ENCODE results near the gene PROCA1.

DNA sequence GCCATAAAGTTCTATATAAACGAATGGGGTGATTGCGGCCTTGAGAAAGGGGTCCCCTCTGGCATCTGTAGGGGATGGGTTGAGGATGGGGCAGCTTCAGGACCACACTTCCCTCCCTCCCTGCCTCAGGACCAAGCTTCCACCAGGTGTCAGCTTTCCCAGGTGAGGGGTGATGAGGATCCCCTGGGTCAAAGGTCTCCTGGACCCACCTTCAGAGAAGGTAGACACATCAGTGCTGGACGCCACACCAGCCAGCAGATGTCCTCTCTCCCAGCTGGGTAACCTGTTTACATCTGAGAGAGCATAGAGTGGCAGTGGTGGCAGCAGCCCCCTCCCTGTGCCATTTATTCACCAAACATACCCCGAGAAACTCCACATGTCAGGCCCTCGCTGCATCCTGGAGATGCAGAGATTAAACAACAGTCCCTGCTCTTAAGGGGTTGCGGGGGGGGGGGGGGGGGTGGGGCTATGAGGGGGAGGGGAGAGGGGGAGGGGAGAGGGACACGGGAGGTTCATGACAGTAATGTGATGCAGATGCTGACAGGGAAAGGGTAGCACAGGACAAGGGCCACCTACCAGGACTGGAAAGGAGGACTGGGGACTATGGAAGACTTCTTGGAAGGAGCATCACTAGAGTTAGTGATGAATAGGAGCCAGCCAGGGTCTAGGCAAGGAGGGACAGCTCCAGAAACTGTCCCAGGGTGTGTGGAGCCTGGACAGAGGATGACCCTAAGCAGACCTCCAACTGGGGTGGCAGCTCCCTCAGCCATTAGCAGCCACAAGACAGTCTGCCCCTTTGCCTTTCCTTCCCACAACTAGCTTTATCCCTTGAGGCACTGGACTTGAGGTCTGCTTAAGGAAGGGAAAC is 5.0 kb downstream of the PROCA1 start:
- TF ChIP-seq, protein P1, sequence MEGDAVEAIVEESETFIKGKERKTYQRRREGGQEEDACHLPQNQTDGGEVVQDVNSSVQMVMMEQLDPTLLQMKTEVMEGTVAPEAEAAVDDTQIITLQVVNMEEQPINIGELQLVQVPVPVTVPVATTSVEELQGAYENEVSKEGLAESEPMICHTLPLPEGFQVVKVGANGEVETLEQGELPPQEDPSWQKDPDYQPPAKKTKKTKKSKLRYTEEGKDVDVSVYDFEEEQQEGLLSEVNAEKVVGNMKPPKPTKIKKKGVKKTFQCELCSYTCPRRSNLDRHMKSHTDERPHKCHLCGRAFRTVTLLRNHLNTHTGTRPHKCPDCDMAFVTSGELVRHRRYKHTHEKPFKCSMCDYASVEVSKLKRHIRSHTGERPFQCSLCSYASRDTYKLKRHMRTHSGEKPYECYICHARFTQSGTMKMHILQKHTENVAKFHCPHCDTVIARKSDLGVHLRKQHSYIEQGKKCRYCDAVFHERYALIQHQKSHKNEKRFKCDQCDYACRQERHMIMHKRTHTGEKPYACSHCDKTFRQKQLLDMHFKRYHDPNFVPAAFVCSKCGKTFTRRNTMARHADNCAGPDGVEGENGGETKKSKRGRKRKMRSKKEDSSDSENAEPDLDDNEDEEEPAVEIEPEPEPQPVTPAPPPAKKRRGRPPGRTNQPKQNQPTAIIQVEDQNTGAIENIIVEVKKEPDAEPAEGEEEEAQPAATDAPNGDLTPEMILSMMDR (conservative IDR thresholded peaks at IDR 0.05; ENCODE audit: low read length), result no peak
- TF ChIP-seq EZH2phosphoT487 (IDR thresholded peaks at IDR 0.05; ENCODE audit: borderline replicate concordance), result no peak

All from Loucy (cell line).